ENCODE measurements around the gene RCBTB1. TPM values are rescaled to one million over a fixed set of nuclear protein-coding genes. Genes with fewer than 3 reads are reported as not detected.
A peak's percentile ranks its signal among the peaks of the same experiment; 100 is the strongest.

RCBTB1 gene
- total RNA-seq, 4 donors from 2014 or later = 82.2 to 172 (median 98.0) TPM

GRCh38 chr13:49533011-49533410 lies 52.3 kb downstream of the RCBTB1 start:
- Histone ChIP-seq H3K4me3 (replicated peaks in 1 of 3) (no peak overlapping the region), H3K36me3 (no peaks in the 10 kb centered on the region), H3K4me1 (peaks cover 57 to 66% of the 10 kb centered on the region in 2 donors), H3K27ac (peak overlapping the region; percentile 49 to 68 (median 62)), H3K27me3 (no peaks in the 10 kb centered on the region), H3K9me3 (no peaks in the 10 kb centered on the region)
- intact Hi-C loops (cut with DNase I) = no loop called here
- DNase-seq = no peak
- TF ChIP-seq CTCF (IDR thresholded peaks at IDR 0.05) (no peak), POLR2A (IDR thresholded peaks at IDR 0.05) (no peak)

- 31 to 46% methylated on average over 1 of the region's 1 CpG for WGBS, 2 donors
- no peak for TF ChIP-seq CTCF (IDR thresholded peaks at IDR 0.05)
- H3K27me3 ChIP-seq = no peaks in the 10 kb centered on the region
- no peak overlapping the region for H3K4me3 ChIP-seq (replicated peaks in 1 of 3)
- peaks cover 57 to 66% of the 10 kb centered on the region in 2 donors for H3K4me1 ChIP-seq
- no peaks in the 10 kb centered on the region for H3K36me3 ChIP-seq
- intact Hi-C loops (cut with DNase I) = no loop called here
- no peaks in the 10 kb centered on the region for H3K9me3 ChIP-seq
- no peak for DNase-seq
- peak overlapping the region; percentile 49 to 82 (median 68) for H3K27ac ChIP-seq
These were observed 52.8 kb downstream of the RCBTB1 start for GRCh38 chr13:49532593-49532992.

GRCh38 chr13:49530457-49530856 lies 54.9 kb downstream of the RCBTB1 start:
- WGBS, 2 donors = 59 to 65% methylated on average over 7 of the region's 7 CpGs
- H3K36me3 ChIP-seq = no peaks in the 10 kb centered on the region
- H3K27ac ChIP-seq = peak overlapping the region; percentile 47 to 82 (median 68)
- peaks cover 53 to 68% of the 10 kb centered on the region in 2 donors for H3K4me1 ChIP-seq
- intact Hi-C loops (cut with DNase I) = no loop called here
- peak; percentile 45 for DNase-seq
- H3K9me3 ChIP-seq = no peaks in the 10 kb centered on the region
- TF ChIP-seq POLR2A (IDR thresholded peaks at IDR 0.05) (no peak), CTCF (IDR thresholded peaks at IDR 0.05) (no peak)
- H3K27me3 ChIP-seq = no peaks in the 10 kb centered on the region
- no peak overlapping the region for H3K4me3 ChIP-seq (replicated peaks in 1 of 3)

GRCh38 chr13:49528161-49528560 lies 57.2 kb downstream of the RCBTB1 start:
- intact Hi-C loops (cut with DNase I) = no loop called here
- no peaks in the 10 kb centered on the region for H3K27me3 ChIP-seq
- 96 to 100% methylated on average over 1 of the region's 1 CpG for WGBS, 2 donors

GRCh38 chr13:49527123-49527522 lies 58.2 kb downstream of the RCBTB1 start:
- Histone ChIP-seq H3K27me3 (no peaks in the 10 kb centered on the region), H3K4me1 (peaks cover 45 to 59% of the 10 kb centered on the region in 2 donors), H3K27ac (peak overlapping the region; percentile 40 to 81 (median 75)), H3K4me3 (replicated peaks in 1 of 3) (no peak overlapping the region), H3K36me3 (no peaks in the 10 kb centered on the region), H3K9me3 (no peaks in the 10 kb centered on the region)
- intact Hi-C loops (cut with DNase I) = no loop called here
- WGBS, 2 donors = 29 to 45% methylated on average over 2 of the region's 2 CpGs
- peak; percentile 76 to 81 for DNase-seq
- TF ChIP-seq POLR2A (IDR thresholded peaks at IDR 0.05) (peak in 1 of 2 donors; percentile 14), CTCF (IDR thresholded peaks at IDR 0.05) (no peak)

More at GRCh38 chr13:49528161-49528560, 57.2 kb downstream of the RCBTB1 start:
- H3K4me1 ChIP-seq = peaks cover 49 to 65% of the 10 kb centered on the region in 2 donors
- H3K9me3 ChIP-seq = no peaks in the 10 kb centered on the region
- peak overlapping the region; percentile 1 to 30 (median 14) for H3K27ac ChIP-seq
- H3K36me3 ChIP-seq = no peaks in the 10 kb centered on the region
- no peak for TF ChIP-seq CTCF (IDR thresholded peaks at IDR 0.05)
- TF ChIP-seq POLR2A (IDR thresholded peaks at IDR 0.05) = no peak
- H3K4me3 ChIP-seq (replicated peaks in 1 of 3) = no peak overlapping the region
- no peak for DNase-seq

All from thyroid gland (tissue), 4 donors.